ENCODE results near the gene IL17F. TPM values are rescaled to one million over a fixed set of nuclear protein-coding genes. Genes with fewer than 3 reads are reported as not detected.

IL17F gene
- total and polyA plus RNA-seq, 2 of the 8 experiments (the other 6 are each of a cell fraction or from before 2014, with no cell fraction given): 0.08 TPM; not detected in 1

DNA sequence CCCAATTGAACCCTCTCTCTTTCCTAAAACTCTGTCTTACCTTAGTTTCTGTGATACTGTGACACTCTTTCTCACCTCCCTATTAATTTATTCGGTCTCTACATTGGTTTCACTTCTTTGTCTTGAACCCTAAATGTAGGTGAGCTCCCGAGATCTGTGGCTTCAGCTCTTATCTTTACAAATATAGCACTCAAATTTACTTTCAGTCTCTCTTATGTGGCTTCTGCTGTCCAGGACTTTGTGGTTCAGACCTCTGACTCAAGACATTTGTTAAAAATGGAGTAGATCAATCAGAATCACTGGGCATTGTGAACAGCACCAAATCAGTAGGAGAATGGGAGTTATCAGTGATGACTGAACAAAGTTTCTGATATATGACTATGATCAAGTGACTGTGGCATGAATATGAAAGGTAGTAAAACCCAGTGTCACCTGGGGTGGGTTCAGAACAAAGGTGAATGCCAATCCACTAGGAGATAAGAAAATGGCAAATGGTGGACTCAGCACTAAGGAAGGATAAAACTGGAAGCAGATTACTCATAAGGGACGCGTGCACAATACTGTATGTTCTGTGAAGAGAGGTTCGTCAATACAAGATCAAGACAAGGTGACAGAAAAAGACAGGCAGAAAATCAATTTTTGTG is 27.2 kb downstream of the IL17F start (continued):
- TF ChIP-seq CHD2 (IDR thresholded peaks at IDR 0.05; ENCODE audit: low read length) (no peak), RBBP5 (IDR thresholded peaks at IDR 0.05; ENCODE audit: borderline replicate concordance, low read depth, low read length) (no peak), TCF12 (IDR thresholded peaks at IDR 0.05; ENCODE audit: low read depth, low read length) (no peak), CHD7 (IDR thresholded peaks at IDR 0.05; ENCODE audit: insufficient replicate concordance, low read length) (no peak)
